HG03571 (cell line): ENCODE results near the gene TSPAN17.
"Not testable (repeated sequence)": the region's sequence is repeated elsewhere in the genome, so short reads cannot be mapped to it uniquely, and the experiment has no call there.

Experiments used
- ATAC-seq: cut with Tn5 transposase; IDR thresholded peaks from one replicate; pipeline ENCODE4 v1.9.1; 2021; ENCODE audit not compliant: unreplicated experiment

The TSPAN17 gene

DNA sequence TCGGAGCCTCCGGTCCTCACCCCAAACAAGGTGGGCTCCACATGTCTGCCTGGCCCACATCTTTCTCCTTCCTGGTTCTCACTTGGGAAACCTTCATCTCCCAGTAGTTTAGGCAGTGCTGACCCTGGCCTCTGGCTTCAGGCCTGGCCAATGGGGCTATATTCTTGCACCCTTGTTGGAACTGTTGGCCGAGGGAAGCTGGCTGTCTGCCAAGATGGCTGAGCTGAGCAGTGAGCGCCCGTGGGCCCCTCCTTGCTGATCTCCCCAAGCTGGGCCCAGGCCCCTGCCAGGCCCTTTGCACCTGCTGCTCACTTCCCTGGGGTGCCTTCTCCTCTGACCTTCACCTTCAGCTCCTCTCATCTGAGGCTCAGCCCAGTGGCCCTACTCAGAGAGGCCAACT is 31.3 kb downstream of the TSPAN17 start:
- ATAC-seq = no peak

DNA sequence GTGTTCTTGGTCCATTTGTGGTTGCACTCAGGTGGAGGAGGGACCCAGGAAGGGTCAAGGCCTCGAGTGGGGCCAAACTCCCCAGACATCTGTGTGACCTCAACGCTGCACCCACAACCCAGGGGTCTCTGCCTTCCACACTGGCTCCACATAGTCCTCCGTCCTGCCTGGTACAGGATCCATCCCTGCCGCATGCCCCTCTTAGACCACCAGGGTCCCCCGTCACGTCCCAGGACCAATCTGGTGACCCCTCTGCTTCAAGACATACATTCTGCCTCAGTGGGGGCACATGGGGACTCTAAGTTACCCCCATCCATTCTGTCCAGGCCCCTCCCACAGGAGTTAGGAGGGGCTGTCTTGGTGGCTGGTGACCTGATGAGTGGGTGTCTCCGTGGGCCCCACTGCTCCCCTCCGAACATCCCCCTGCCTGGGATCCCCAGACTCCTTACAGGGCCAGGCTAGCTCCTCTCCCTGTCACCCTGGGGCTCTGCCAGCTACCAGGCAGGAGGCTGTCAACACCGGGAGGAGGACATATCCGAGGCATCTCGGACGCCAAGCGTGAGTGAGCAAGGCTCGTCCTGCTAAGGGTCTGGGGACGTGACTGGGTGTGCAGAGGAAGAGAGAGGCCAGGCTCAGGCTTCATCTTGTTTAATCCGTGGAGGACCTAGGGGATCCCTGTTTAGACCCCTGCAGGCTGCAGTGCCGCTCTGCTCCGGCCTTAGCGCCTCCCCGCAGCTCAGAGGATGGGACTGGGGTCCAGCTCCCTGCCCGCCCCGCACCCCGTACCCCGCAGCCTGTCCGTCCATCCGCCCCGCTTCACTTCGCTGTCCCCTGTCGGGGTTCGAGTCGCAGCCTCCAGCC is 32.3 kb downstream of the TSPAN17 start:
- ATAC-seq = no peak

DNA sequence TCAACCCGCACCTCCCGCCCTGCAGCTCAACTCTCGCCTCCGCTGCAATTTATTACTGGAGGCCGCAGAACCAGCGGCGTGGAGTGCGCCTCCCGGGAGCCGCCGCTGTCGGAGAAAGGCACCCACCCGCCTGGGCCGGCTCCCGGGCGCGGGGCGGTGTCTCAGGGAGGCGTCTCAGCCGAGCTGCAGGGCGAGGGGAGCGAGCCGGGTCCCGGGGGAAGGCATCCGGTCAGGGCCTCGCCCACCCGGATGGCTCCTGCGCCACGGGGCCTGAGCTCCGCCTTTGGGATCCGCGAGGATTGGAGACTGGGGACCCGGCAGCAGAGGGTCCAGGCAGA is 32.9 kb downstream of the TSPAN17 start:
- ATAC-seq = no peak

DNA sequence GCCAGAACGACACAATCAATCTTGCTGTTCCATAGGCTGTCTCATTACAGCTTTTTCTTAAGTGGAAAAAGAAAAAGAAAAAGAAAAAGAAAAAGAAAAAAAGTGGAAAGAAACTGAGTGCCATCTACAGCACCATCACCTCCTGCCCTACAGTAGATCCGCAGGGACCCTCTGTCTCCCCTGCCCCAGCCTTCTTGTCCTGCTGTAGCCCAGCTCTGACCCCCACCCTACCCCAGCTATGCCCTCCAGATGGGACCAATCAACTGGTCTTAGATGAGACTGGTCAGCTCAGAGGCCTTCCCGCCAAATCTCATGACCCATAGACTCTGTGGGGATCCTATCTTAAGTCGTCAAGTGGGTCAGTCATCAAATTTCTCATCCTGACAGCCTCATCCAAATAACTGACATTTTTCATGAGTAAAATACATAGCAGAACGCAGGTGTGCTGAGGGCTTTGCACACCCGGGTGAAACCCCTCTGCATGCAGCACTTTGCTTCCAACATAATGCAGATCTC is 34.8 kb downstream of the TSPAN17 start:
- no peak for ATAC-seq

DNA sequence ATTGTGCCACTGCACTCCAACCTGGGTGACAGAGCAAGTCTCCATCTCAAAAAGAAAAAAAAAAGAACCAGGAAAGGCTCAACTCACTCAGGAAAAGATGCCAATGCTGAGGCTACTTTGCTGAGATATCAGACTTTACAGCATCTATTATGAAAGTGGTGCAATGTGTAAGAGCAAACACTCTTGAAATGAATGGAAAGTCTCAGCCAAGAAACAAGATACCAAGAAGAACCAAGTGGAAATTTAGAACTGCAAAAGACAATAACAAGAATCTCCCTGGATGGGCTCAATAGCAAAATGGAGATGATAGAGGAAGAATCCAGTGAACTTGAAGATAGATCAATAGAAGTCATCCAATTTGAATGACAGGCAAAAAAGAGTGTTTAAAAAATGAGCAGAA is 37.7 kb downstream of the TSPAN17 start:
- no peak for ATAC-seq

DNA sequence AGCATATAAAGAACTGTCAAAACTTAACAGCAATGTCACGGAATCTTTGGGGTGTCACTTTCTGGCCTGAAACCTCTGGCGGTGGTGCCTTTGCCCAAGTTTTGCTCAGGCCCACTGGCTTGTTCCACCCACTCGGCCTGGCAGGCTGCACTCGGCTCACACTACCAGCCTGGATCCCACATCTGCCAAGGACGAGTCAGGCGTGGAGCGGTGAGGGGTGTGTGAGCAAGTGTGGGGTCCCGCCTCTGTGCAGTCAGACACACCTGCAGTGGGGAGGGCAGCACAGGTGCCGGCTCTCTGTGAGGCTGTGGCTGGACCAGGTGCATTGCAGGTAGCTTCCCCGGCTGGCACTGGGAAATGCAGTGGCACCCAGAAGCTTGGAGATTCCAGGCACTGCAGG is 40.0 kb downstream of the TSPAN17 start:
- ATAC-seq = no peak

DNA sequence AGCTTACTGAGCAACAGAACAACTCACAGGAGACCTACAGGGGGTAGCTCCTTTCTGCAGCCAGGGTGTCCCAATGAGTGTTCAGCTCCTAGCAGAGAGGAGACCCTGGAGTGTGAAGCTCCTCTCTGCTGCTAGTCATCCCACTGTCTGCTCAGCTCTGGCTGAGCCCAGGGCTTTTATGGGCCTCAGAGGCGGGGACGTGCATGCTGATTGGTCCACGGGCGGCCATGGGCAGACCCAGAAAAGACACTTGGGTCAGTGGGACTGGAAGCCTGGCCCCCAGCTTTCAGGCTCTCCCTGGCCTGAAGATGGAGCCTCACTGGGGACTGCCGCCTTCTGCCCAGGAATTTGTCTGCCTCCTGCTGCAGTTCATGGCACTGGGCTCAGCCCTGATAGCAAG is 40.6 kb downstream of the TSPAN17 start:
- ATAC-seq = no peak

DNA sequence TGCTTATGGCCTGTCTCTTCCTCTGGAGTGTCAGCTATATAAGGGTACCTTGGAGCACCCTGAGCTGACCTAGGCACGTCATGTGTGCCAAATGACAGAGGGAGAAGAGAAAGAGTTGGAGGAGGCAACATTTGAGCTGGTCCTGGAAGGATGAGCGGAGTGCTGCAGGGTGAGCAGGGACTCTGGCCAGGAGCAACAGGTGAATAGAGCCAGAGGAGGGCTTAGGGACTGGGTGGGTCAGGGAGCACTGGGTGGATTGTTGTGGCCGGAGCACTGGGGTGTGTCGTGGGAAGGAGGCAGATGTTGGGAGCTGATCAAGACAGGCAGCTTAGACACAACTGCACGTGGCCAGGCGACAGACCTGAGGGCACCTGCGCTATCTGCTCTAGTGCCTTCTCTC is 43.6 kb downstream of the TSPAN17 start:
- ATAC-seq = no peak

DNA sequence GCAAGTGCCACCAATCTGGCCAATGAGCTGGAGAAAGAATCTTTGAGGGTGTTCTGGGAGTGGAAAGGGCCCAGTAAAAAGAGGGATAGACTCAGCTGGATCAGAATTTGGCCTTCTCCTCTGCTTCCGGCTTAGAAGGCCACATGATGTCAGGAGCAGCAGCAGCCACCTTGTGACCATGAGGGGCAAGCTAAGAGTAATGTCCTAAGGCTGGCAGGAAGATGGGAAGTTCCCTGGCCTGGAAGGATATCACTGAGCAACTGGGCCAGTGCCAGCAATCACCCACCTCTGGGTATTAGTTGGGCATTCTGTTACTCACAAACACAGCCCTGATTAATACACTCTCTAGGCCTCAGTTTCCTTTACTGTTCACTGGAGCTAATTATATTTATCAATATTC is 44.2 kb downstream of the TSPAN17 start:
- no peak for ATAC-seq

DNA sequence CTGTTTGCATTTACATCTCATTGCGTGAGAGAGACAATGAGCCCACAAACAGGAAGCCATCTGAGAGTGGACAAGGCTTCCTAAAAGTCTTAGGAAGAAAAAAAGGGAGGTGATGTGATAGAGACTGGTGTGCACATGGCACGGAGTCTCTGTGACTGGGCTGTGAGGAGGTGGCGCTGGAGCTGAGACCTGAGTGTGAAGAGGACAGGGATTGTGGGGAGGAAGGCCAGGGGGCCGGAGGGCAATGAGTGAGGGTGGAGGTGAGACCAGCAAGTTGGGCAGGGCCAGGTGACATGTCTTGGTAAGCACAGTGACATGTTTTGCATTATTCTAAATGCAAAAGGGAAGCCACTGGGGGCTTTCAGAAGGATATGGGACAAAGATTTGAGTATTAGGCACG is 45.0 kb downstream of the TSPAN17 start:
- no peak for ATAC-seq

DNA sequence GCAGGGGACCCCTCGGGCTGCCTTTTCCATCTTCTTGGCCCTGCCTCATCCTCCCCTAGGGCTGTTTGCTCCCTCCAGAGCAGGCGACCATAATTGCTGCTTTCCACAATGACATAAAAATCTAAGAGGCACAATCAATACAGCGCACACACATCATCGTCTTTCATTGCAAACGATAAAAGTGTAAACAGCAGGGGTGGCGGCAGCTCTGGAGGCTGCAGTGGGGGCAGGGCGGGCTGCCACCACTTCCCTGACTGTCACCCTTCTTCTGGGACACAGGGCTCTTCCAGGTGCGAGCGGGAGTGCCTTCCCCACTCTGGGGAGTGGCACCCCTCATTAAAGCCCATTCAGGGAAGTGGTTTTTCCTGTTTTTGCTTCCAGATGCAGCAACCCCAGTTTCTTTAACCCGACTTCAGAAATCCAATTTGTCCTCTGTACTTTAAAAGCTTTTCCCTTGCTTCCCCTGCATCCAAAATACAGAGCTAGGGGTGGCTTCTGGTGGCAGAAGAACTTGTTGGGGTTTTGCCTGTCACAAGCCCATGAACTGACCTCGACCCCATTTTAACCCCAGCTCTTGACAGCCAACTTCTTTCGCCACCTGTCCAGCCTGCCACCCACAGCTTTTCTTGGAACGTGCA is 45.7 kb downstream of the TSPAN17 start:
- no peak for ATAC-seq

DNA sequence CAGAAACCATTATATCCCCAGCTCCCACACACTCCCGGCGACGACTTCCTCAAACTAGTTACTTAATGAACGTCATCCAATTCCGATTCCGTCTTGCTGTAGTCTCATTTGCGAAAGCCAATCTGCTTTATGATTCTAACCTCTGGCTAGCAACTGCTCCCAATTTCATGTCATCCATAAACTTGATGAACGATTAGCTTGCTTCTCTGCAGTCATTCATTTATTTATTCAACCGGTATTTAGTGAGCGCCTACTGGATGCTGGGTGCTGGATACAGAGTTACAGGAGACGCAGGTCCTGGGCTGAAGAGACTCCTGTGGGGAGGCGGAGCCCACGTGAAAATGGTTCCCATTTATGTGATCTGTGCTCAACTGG is 46.2 kb downstream of the TSPAN17 start:
- ATAC-seq = no peak

DNA sequence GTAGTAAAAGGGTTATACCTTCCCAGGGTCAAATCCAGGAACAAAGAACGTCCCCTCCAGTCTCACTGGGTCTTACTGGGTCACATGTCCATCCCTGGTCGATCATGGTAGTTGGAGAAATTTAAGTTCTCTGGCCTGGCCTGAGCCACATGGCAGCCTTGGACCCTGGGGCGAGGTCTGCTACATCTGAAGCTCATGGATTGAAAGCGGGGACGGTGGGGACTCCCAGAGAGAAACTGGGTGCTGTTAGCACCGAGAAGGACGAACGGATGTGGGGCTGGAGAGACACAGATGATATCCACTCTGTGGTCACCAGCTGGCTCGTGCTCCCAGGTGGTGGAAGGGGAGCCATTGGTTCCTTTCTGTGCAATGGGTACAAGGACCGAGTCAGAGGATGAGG is 46.9 kb downstream of the TSPAN17 start:
- ATAC-seq = no peak

DNA sequence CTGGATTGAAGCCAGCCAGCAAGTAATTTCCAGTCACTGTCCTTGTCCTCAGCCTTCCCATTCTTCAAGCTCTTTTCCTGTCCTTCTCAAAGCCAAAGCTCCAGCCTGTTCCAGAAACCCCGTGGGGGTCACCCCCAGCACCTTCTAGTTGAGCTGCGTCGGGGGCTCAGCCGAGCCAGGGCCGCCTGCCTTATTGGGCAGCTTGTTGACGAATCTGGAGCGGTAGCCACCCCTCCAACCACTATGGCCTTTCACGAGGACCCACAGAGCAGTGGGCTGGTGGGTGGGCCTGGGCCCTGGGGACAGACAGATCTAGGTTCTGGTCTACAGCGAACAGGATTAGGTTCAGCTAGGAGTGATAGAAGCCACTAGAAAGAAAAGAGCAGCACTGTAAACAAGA is 47.3 kb downstream of the TSPAN17 start:
- no peak for ATAC-seq

DNA sequence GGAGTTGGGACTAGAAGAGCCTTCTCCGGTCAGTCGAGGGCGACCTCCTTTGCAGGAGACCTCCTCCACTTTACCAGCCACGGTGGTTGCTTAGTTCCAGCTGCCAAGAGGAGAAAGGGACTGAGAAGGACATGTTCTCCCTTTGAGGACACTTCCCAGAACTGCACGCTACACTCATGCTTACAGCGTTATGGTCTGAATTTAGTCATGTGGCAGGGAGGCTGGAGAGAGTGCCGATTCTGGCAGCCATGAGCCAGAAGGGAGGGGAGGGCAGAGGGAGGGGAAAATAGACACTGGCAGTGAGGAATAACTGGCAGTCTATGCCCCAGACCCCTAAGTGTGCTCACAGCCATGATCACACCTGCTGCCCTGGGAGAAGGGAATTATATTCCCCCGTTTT is 47.8 kb downstream of the TSPAN17 start:
- ATAC-seq = no peak

DNA sequence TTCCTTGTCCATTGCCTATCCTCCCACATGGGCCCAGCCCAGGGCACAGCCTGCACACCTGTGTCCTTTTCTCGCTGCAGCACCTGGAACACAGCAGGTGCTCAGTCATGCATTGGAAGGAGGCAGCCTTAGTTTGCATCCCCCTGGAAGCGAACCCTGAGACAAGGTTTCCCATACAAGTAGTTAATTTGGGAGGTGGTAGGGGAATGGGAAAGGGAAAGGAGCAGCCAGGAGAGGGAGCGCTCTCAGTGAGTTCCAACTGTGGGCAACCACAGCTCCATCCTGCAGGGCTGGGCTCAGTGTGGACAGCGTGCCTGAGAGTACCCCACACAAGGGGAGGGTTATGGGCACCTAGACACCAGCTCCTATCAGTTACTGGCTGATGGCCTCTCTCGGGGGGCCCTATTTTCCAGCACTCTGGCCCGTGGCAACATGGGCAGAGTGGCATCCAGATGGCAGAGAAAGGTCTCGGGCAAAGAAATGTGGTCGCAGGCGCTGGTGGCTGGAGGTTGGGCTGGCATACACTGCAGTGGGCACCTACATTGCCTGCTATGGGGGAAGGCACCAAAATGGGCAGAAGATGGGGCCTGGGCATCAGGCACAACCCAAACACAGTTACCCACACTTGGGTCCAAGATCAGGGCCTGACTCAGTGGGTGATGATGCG is 50.1 kb downstream of the TSPAN17 start:
- ATAC-seq = no peak

DNA sequence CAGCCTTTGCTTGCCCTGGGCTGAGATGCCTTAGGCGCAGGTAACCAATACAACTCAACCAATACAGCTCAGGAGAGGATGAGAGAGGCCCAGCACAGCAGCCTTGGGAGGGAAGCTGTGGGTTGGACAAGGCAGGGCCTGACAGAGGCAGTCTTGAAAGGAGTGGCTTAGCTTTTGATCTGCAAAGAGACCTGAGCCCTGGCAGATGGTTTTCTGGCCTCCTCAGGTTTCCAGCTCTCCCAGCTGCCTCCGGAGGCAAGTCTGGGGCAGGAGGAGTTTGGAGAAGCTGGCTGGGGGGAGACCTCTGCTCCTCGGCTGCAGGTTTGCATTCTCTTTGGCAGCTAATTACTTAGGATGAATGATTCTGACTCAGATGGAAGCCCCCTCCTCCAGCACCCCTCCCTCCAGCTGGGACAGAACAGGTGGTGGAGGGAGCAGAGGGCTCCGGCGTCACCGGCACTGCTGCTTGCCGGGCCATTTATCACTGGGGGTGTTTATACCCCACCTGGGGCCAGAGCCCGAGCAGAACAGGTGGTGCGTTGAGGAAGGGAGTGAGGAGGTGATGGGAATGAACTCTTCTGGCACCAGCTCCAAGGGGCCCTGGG is 50.8 kb downstream of the TSPAN17 start:
- no peak for ATAC-seq

DNA sequence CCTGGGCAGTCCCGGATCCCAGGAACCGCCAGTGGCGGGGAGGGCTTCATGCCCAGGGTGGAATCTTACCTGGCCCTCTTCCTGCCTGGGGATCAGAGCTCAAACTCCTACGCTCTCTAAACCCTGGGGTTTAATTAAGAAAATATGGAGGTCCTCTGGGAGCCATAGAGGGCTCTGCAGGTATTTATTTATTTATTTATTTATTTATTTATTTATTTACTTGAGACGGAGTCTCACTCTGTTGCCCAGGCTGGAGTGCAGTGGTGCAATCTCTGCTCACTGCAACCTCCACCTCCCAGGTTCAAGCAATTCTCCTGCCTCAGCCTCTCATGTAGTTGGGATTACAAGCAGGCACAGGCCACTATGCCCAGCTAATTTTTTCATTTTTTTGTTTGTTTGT is 52.2 kb downstream of the TSPAN17 start:
- not testable (repeated sequence) for ATAC-seq

DNA sequence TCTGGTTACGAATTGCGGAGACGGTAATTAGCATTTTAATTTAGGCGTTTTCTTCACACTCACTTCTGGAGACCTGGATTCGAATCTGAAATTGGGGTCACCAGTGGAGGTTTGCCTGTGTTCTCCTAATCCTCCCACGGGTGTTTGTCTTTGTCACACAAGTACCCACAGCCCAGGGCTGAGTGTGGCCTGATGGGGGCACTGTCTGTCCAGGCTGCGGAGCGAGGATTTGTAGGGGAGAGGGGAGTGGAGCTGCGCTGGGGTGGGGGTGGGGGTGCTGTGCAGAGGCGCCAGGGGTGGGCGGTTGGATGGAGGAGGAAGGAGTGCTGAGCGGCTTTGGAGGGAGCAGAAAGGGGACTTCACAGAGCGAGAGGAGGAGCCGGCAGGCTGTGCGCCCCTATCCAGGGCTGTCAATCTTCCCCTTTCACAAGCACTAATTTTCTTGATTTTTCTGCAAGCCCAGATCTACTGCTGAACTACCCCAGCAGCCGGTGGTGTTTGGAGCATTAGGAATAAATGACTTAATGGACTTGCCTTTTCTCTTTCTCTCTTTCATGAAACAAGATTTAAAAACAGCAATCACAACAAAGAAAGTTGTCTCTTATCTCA is 53.1 kb downstream of the TSPAN17 start:
- ATAC-seq = no peak

DNA sequence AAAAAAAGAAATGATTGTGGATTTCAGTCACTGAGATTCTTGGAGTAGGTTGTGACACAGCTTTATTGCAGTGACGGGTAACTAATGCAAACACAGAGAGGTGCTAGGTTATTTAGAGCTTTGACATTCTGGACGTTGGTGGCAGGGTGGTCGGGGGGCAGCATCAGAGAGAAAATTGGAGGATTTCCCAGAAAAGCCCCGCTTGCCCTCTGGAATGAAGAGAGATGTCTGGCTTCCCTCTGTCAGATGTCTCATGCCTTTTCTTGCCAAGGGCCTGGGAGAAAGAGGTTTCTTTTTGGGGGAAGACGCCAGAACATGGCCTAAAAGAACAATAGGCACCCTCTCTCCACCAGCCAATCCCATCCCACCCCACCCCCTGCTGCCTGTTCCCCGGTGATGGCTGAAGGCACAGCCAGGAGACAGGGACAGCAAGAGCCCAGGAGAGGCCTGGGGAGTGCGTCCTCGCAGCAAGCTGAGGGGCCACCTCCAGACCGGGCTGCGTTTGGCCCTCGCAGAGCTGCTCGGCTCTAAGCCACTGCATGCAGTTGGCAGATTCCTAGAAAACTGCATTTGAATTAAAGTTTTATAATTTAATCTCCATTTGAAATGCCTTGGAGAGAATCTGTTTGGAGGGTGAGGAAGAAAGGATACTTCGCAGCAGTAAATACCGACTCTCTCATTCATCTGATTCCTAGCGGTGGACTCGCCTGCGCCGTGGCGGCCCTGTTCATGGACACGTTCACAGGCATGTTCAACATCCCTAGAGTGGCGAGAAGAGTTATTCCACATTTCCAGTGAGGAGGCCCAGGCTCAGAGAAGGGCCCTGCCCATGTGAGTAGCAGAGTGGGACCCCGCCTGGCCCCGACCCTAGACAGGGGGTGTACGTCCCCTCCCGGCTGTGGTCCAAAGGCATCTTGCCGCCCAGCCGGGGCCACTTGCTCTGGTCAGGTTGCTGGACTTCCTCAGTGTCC is 55.7 kb downstream of the TSPAN17 start:
- ATAC-seq = no peak
